NCI-H524 (cell line): ENCODE data around the gene LRP6.

Source experiments
- DNase-seq, 2 experiments: peaks; one replicate each; lab custom pipeline; 2025; lab: John Stamatoyannopoulos, UW

Gene LRP6

GRCh38 chr12:12214635-12215131, 52.2 kb downstream of the LRP6 start:
- DNase-seq: no peak

- no peak for DNase-seq
Measured at GRCh38 chr12:12214201-12214600, 52.6 kb downstream of the LRP6 start.

GRCh38 chr12:12212769-12213168, 54.1 kb downstream of the LRP6 start:
- no peak for DNase-seq

DNA sequence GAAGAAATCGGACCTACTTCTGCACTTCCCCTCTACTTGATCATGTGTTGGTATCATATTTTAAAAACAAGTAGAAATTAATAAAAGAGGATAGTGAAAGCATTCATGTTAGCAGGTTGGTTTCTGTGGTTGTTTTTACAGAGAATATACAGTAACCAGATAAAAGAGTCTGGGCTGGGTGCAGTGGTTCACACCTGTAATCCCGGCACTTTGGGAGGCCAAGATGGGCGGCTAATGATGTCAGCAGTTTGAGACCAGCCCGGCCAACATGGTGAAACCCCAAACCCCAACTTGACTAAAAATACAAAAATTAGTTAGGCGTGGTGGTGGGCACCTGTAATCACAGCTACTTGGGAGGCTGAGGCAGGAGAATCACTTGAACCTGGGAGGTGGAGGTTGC, 55.9 kb downstream of the LRP6 start:
- DNase-seq: no peak

- DNase-seq: no peak
Measured at GRCh38 chr12:12210416-12210815, 56.4 kb downstream of the LRP6 start.

GRCh38 chr12:12209675-12210074, 57.2 kb downstream of the LRP6 start:
- no peak for DNase-seq

DNA sequence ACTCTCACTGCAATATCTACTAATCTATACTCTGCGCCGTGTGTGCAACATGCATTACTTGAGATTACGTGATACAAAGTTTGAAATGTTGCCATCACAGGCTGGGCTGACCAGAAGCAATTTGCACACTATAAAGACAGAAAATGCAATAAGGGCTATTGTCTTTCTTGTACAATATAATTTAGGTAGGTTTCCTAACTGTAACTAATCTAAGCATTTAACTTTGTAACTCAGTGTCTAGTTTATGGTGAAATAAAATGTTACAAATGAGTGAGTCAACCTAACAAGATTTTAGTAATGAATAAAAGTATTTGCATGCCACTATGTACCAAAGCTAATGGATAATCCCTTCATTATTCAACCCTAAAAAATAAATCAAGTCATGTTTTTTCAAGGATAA, 57.8 kb downstream of the LRP6 start:
- DNase-seq: no peak

- DNase-seq: no peak
Measured at GRCh38 chr12:12207746-12208145, 59.1 kb downstream of the LRP6 start.

DNA sequence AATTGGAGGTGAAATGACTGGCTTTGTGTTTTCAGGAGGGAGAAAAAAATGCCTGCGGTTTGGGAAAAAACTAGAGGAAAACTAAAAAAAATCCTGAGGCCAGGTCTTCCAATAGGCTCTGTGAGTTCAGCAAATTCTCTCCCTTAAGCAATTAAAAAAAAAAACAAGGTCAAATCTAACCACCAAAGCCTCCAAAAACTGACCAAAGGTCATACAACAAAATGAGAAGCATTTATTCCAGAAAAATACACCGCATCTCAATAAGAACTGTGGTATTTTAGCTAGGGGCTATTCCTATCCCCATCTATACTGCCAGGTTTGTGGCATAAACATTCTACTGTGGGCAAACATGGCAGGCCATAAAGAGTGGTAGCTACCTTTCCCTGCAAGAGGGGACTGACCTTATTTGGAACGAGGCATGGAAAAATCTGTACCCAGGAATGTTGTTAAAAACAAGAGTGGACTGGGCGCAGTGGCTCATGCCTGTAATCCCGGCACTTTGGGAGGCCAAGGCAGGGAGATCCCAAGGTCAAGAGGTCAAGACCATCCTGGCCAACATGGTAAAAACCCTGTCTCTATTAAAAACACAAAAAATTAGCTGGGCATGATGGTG, 60.0 kb downstream of the LRP6 start:
- DNase-seq: no peak

GRCh38 chr12:12202747-12203146, 64.1 kb downstream of the LRP6 start:
- no peak for DNase-seq

DNA sequence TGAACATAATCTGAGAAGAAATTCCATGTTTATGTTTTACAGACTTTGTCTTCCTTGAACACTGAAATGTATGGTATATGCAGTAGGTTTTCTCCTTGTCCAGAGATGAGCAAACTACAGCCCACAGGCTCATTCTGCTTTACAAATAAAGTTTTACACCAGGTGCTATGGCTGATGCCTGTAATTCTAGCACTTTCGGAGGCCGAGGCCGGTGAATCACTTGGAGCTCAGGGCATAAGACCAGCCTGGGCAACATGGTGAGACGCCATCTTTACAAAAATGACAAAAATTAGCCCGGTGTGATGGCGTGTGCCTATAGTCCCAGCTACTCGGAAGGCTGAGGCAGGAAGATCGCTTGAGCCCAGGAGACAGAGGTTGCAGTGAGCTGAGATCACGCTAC, 64.7 kb downstream of the LRP6 start:
- no peak for DNase-seq

DNA sequence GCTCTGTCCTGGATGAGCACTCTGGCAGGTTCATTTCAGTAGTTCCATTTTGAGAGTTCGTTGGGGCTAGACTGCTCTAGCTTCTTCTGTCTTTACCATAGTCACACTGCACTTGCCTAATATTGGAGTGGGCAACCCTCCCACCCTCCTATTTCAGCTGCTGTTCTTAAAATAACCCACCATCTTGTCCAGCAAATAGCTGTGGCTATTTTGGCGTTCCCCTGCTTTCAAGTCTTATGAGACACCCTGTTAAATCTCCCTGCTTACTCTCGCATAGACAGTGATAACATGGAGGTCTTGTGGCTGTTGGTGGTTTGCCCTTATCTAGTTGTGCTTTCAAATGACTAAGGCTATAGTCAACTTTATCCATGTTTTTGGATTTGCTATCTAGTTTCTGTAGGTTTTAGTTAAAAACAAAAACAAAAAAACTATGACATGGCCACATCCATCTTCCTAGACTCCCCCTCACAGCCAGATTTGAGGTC, 65.5 kb downstream of the LRP6 start:
- DNase-seq: no peak

DNA sequence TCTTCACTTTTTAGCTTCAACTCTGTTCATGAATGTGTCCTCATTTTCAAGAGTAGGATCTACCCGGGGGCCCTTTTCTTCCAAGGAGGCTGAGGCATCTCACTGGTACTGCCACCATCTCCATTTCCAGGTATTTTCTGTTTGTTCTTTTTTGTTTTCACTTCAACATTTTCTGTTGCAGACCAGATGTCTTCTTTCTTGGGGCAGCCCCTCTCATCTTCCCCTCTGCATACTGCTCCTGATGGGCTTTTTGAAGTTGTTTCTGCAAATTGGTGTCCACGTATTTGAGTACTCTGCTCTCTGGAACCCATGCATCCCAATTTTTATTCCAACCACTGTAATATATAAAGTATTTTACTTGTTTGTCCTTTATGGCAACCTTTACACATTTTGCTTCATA, 66.5 kb downstream of the LRP6 start:
- no peak for DNase-seq

GRCh38 chr12:12198124-12198523, 68.7 kb downstream of the LRP6 start:
- no peak for DNase-seq

DNA sequence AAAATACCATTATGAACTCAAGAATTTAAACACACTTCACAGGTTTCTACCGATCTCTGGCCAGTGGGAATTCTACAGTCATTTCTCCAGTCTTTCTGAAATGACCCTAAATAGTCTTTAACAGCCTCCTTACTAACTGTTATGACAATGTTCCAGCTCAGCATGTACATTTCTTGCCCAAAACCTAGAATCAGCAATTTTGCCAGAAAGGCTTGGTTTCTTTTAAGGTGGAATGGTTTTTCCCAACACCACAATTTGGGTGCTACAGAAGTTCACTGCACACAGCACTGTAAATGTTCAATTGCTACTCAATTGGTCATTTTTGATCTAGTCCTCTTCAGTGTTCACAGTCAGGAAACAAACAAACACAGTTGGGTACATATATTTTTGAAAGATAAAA, 69.7 kb downstream of the LRP6 start:
- DNase-seq: no peak

- no peak for DNase-seq
Measured at GRCh38 chr12:12195516-12195915, 71.3 kb downstream of the LRP6 start.

GRCh38 chr12:12195081-12195480, 71.8 kb downstream of the LRP6 start:
- no peak for DNase-seq

DNA sequence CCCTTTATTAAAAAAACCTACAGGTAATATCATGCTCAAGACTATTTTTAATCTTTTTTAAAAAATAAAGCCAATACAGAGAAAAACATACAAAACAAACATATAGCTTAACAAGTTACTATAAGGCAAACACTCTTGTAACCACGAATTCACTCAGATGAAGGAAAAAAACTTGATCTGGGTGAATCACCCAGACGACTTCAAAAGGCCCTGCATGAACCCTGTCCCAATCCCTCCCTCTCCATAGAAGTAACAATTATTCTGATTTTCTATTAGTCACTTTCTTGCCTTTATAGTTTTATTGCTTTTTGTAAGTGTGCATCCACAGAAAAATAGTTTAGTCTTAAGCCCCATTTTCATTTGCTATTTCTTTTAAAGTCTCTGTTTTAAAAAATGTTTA, 72.6 kb downstream of the LRP6 start:
- no peak for DNase-seq

- DNase-seq: no peak
Measured at GRCh38 chr12:12191008-12191407, 75.8 kb downstream of the LRP6 start.

DNA sequence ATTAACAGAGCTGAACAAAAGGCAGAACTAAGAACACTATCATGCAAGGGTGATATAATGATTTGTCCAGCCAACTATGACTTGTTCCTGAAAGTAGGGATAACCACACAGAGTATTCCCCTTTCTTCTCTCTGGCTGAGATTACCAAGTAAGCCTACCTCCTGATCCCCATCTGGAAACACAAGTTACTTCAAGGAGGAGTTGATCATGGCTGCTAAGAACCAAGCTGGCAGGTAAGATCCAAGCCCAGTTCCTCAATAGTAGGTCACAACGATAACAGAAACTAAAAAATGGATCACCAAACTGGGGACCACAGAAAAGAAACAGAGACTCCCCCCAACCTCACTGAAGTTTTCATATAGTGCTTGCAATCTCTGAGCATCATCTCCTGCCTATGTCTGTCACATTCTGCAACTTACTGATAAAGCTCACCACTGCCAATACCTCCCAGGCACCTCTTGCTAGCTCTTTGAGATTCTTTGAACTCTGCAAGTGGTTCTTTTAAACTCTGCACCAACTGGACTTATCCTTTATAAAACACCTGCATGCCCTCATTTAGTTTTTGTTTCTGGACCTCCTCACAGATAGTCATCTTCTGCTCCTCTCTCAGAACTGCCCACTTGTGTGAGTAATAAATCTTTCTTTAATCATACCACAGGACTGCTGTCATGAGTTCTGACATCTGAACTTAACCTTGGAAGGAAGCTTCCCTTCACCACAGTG, 76.6 kb downstream of the LRP6 start:
- no peak for DNase-seq

DNA sequence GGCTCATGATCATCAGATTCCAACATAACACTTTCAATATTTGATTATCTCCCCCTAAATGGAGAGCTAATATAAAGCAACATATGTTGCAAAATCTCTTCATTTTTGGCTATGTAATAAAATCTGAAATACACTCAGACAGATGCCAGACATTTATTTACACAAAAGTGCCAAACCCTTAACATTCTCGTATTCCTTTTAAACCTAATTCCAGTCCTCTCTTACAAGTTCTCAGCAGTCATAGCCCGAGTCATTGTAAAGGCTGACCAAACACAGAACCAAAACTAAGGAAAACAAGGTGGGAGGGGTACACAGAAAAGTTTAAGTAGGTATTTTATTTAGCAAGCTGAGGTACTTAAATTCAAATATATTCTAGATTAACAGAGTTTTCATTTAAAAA, 81.4 kb downstream of the LRP6 start:
- DNase-seq: no peak

DNA sequence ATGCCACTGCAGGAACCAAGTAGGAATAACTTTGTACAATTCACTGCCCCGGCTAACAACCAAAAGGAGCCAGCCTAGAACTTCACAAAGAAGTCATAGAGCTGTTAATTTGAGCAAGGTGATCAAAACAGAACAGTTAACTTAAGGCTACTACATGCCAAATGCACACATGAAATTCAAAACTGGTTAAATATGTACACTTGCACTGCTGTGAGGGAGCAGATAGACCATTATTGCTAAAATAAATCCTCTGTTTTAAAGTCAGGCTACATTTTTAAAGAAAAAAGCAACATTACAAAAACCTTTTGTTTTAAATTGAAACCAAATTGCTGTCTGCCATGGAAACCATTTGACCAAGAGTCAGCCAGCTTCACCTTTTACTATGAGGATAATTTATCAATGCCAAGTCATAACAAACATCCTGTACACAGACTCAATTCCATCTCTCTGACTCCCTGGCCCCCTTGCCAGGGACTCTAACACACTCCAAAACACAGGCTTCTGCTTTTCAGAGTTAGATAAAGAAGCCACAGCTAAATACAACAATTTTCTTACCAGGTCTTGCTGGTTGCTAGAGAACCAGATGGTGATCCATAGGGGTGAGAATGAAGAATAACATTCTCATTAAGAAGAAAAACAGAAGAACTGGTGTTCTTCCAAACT, 84.0 kb downstream of the LRP6 start:
- no peak for DNase-seq

- no peak for DNase-seq
Measured at GRCh38 chr12:12181511-12181910, 85.3 kb downstream of the LRP6 start.
